HepG2 (cell line): Measurements from ENCODE around the gene GRID1. TPM values are rescaled to one million over a fixed set of nuclear protein-coding genes. Genes with fewer than 3 reads are reported as not detected.

Experiments used
- ARID5B ChIP-seq: IDR thresholded peaks from 2 replicates; pipeline ENCODE4 v1.4.0; 2020; ENCODE audit warnings: mild to moderate bottlenecking, missing genetic modification reagents
- ATF2 ChIP-seq: sonication (generic); formaldehyde crosslinking; IDR thresholded peaks from 2 replicates; pipeline ENCODE4 v1.4.0; 2020; ENCODE audit warnings: missing genetic modification reagents
- ATF3 ChIP-seq: sonication (generic); formaldehyde crosslinking; IDR thresholded peaks from 2 replicates; pipeline ENCODE4 v1.4.0; 2020; ENCODE audit warnings: missing genetic modification reagents
- ELF3 ChIP-seq: IDR thresholded peaks from 2 replicates; pipeline ENCODE4 v1.6.1; 2016; ENCODE audit warnings: missing genetic modification reagents, missing compliant biosample characterization
- EP300 ChIP-seq, 3 experiments: sonication (generic) in 1 of 3; formaldehyde crosslinking in 1 of 3; IDR thresholded peaks; 2 replicates each; pipeline versions ENCODE4 v1.5.1 to v1.6.1; 2011 to 2020; ENCODE audit warnings: low read depth in 2 of 3, low read length in 2 of 3, borderline replicate concordance in 1 of 3, improper control_type of control experiment in 1 of 3, mild to moderate bottlenecking in 1 of 3, missing genetic modification reagents in 1 of 3, moderate library complexity in 1 of 3
- FOXA3 ChIP-seq: IDR thresholded peaks from 2 replicates; pipeline ENCODE4 v1.6.1; 2016; ENCODE audit warnings: missing genetic modification reagents, missing compliant biosample characterization
- NR2C2 ChIP-seq: sonication (generic); formaldehyde crosslinking; IDR thresholded peaks from 2 replicates; pipeline ENCODE4 v1.4.0; 2020; ENCODE audit warnings: missing genetic modification reagents, mild to moderate bottlenecking, moderate library complexity, borderline replicate concordance
- PPARG ChIP-seq: conservative IDR thresholded peaks from 2 replicates; pipeline ENCODE4 v1.6.1; 2016; ENCODE audit warnings: missing biosample characterization, missing genetic modification reagents
- RXRA ChIP-seq: sonication (generic); formaldehyde crosslinking; IDR thresholded peaks from 2 replicates; pipeline ENCODE4 v1.5.1; 2020; ENCODE audit warnings: missing genetic modification reagents
- SOX13 ChIP-seq, 3 experiments: fragments of 450-650 bp in 1 of 3; sonication (generic) in 1 of 3; formaldehyde crosslinking in 1 of 3; IDR thresholded peaks in 2 of 3; conservative IDR thresholded peaks in 1 of 3; 2 replicates each; pipeline versions ENCODE4 v1.5.0 to v1.6.1; 2016 to 2020; ENCODE audit warnings: antibody characterized with exemption in 1 of 3, mild to moderate bottlenecking in 1 of 3, missing compliant biosample characterization in 1 of 3, missing genetic modification reagents in 1 of 3, moderate library complexity in 1 of 3
- SP1 ChIP-seq, 2 experiments: fragments of 450-650 bp in 1 of 2; sonication (generic) in 1 of 2; formaldehyde crosslinking in 1 of 2; IDR thresholded peaks; 2 replicates each; pipeline versions ENCODE4 v1.4.0 to v1.6.1; 2016 to 2020; ENCODE audit warnings: missing genetic modification reagents in 1 of 2
- ZBED4 ChIP-seq: sonication (generic); formaldehyde crosslinking; IDR thresholded peaks from 2 replicates; pipeline ENCODE4 v1.4.0; 2020; ENCODE audit warnings: missing genetic modification reagents, borderline replicate concordance
- ZFP41 ChIP-seq: sonication (generic); formaldehyde crosslinking; IDR thresholded peaks from 2 replicates; pipeline ENCODE4 v1.4.0; 2020; ENCODE audit warnings: mild to moderate bottlenecking, missing genetic modification reagents, borderline replicate concordance
- ZNF296 ChIP-seq: sonication (generic); formaldehyde crosslinking; conservative IDR thresholded peaks from 2 replicates; pipeline ENCODE4 v1.5.0; 2020; ENCODE audit warnings: mild to moderate bottlenecking, missing genetic modification reagents
- ZNF331 ChIP-seq: sonication (generic); formaldehyde crosslinking; IDR thresholded peaks from 2 replicates; pipeline ENCODE4 v1.4.0; 2020; ENCODE audit warnings: missing genetic modification reagents
- ZNF510 ChIP-seq: sonication (generic); formaldehyde crosslinking; IDR thresholded peaks from 2 replicates; pipeline ENCODE4 v1.4.0; 2020; ENCODE audit warnings: low read depth, mild to moderate bottlenecking, missing genetic modification reagents
- ZNF576 ChIP-seq: sonication (generic); formaldehyde crosslinking; IDR thresholded peaks from 2 replicates; pipeline ENCODE4 v1.4.0; 2020; ENCODE audit warnings: mild to moderate bottlenecking, missing genetic modification reagents
- polyA plus RNA-seq, 8 experiments: library from polyadenylated mRNA; depleted of rRNA in 3 of 8; stranded (reverse) in 7 of 8; unstranded in 1 of 8; fragments of >200 nt; fragmentation: Illumina TruSeq in 4 of 8; extraction: Trizol in 4 of 8; gene quantifications; 2 replicates each; pipeline versions ENCODE4 v1.2.1 to v1.2.3, GENCODE V29; 2011 to 2016; ENCODE audit warnings: low read depth in 4 of 8, missing spikeins in 1 of 8, mixed read lengths in 1 of 8; ENCODE audit not compliant: insufficient read depth in 1 of 8
- total RNA-seq, 5 experiments: library from RNA; depleted of rRNA; stranded (reverse); fragments of >200 nt; fragmentation: Illumina TruSeq; extraction: Trizol; gene quantifications; 2 replicates each; pipeline ENCODE4 v1.2.3, GENCODE V29; 2016; ENCODE audit warnings: low read depth in 1 of 5

GRID1 gene
- total and polyA plus RNA-seq, 2 of the 13 experiments (the other 11 are each of a cell fraction or from before 2014, with no cell fraction given), result 0.05 TPM; not detected in 1

GRCh38 chr10:85888004-85888403 lies 478.6 kb downstream of the GRID1 start (continued):
- peak; percentile 71; the same call in 1 of the 2 replicates for TF ChIP-seq ZNF331 (CRISPR knock-in tag)
- TF ChIP-seq NR2C2 (CRISPR knock-in tag), result peak; percentile 43; the same call in 1 of the 2 replicates
- TF ChIP-seq SP1 (IDR thresholded peaks at IDR 0.05), result no peak
- TF ChIP-seq SP1 (CRISPR knock-in tag; IDR thresholded peaks at IDR 0.05), result no peak
- no peak for TF ChIP-seq ZBED4 (CRISPR knock-in tag)
- TF ChIP-seq SOX13 (IDR thresholded peaks at IDR 0.05), result peak; percentile 83; the same call in 1 of the 2 replicates
- peak in 1 of 2 experiments; percentile 97; a peak in 2 of 4 replicates for TF ChIP-seq SOX13 (CRISPR knock-in tag; conservative IDR thresholded peaks at IDR 0.05 in 1 of 2, IDR thresholded peaks at IDR 0.05 in 1 of 2)
- peak; percentile 85 for TF ChIP-seq ARID5B (CRISPR knock-in tag)
- peak in 1 of 2 experiments; percentile 45; a peak in 1 of 4 replicates for TF ChIP-seq EP300 (IDR thresholded peaks at IDR 0.05; ENCODE audit: low read depth in 2 of 2, low read length in 2 of 2)
- TF ChIP-seq EP300 (CRISPR knock-in tag; IDR thresholded peaks at IDR 0.05; ENCODE audit: borderline replicate concordance), result no peak; the same call in 1 of the 2 replicates
- peak; percentile 85 for TF ChIP-seq FOXA3 (CRISPR knock-in tag)
- TF ChIP-seq ATF2 (CRISPR knock-in tag), result 0 out of 2 replicates have a peak, but pooled peaks have one; percentile 34
- TF ChIP-seq ATF3, result peak; percentile 76
- TF ChIP-seq ZFP41 (CRISPR knock-in tag), result no peak
- TF ChIP-seq ZNF510 (CRISPR knock-in tag), result no peak
- no peak for TF ChIP-seq ZNF296 (CRISPR knock-in tag)
- no peak for TF ChIP-seq ZNF576 (CRISPR knock-in tag)
- TF ChIP-seq RXRA (CRISPR knock-in tag), result peak; percentile 45; the same call in 1 of the 2 replicates
- TF ChIP-seq PPARG (CRISPR knock-in tag), result 0 out of 2 replicates have a peak, but pooled peaks have one; percentile 16
- TF ChIP-seq ELF3, result 0 out of 2 replicates have a peak, but pooled peaks have one; percentile 49
